K562 (cell line): ENCODE data around the gene RPL22. TPM values are rescaled to one million over a fixed set of nuclear protein-coding genes. Genes with fewer than 3 reads are reported as not detected.
A peak's percentile ranks its signal among the peaks of the same experiment; 100 is the strongest.

Experiments
- ATAC-seq: fragments of 200-7000 bp; cut with Tn5 transposase; 3 replicates; pipeline ENCODE4 v1.9.1; 2020; ENCODE audit warnings: moderate library complexity
- BruUV-seq: library from RNA; stranded (reverse); fragments of 400-500 nt; replicated peaks from 2 replicates; lab custom pipeline; 2021; lab: Mats Ljungman, UMichigan
- CTCF ChIA-PET: fragments of 300-600 bp; formaldehyde crosslinking; extraction: SDS; loops from one replicate; lab custom pipeline; 2021; ENCODE audit warnings: low intra/inter-chr PET ratio; lab: Yijun Ruan, JAX
- POLR2A ChIA-PET: fragments of 300-600, 350-650 bp; sonication (Branson Sonifier 250); formaldehyde crosslinking; extraction: SDS; loops from one replicate; lab custom pipeline; 2021; ENCODE audit warnings: antibody characterized with exemption, inconsistent platforms; lab: Yijun Ruan, JAX
- DNase-seq, 4 experiments: peaks; one replicate each; pipeline versions ENCODE4 v3.0.0 to v3.0.0-alpha.2; 2011 to 2018; ENCODE audit warnings: low spot score in 3 of 4, mixed read lengths in 3 of 4; ENCODE audit errors: extremely low read depth in 1 of 4
- FAIRE-seq: peaks from 2 replicates; lab custom pipeline; 2011; peaks lifted over from hg19 to GRCh38; lab: Jason Lieb, UNC
- H2AFZ ChIP-seq: 2 replicates; pipeline ENCODE4 v1.6.0; 2011; ENCODE audit warnings: low read depth, low read length, control low read depth, inconsistent platforms
- H3K27ac ChIP-seq: fragments of 200-600 bp; 3 replicates; pipeline ENCODE4 v1.8.0; 2011; ENCODE audit warnings: low read depth, mild to moderate bottlenecking, control low read depth, inconsistent platforms, low read length, moderate library complexity, mixed read lengths; ENCODE audit errors: extremely low read depth
- H3K27me3 ChIP-seq, 2 experiments: fragments of 300-600 bp in 1 of 2; 2 replicates in 1 of 2; 3 replicates in 1 of 2; pipeline versions ENCODE4 v1.6.0 to v1.8.0; 2011; ENCODE audit warnings: inconsistent platforms in 2 of 2, low read length in 2 of 2, mild to moderate bottlenecking in 1 of 2, mixed read lengths in 1 of 2, moderate library complexity in 1 of 2; ENCODE audit not compliant: control insufficient read depth in 2 of 2, insufficient read depth in 2 of 2
- H3K36me3 ChIP-seq: fragments of 300-600 bp; 3 replicates; pipeline ENCODE4 v1.8.0; 2011; ENCODE audit warnings: mild to moderate bottlenecking, low read length, inconsistent platforms; ENCODE audit not compliant: control insufficient read depth, insufficient read depth
- H3K4me1 ChIP-seq, 2 experiments: fragments of 200-600 bp in 1 of 2; replicated peaks in 1 of 2; 2 replicates in 1 of 2; 3 replicates in 1 of 2; pipeline versions ENCODE4 v1.5.1 to v1.8.0; 2011; ENCODE audit warnings: inconsistent platforms in 2 of 2, low read length in 2 of 2, mild to moderate bottlenecking in 1 of 2, mixed read lengths in 1 of 2, moderate library complexity in 1 of 2; ENCODE audit not compliant: control insufficient read depth in 2 of 2, insufficient read depth in 2 of 2
- H3K4me2 ChIP-seq: 2 replicates; pipeline ENCODE4 v1.6.1; 2011; ENCODE audit warnings: low read length, control low read depth, inconsistent platforms, mixed read lengths; ENCODE audit not compliant: insufficient read depth
- H3K4me3 ChIP-seq: fragments of 200-600 bp; sonication (generic), shearing (Covaris generic); 2 replicates; pipeline ENCODE4 v1.5.1; 2016; ENCODE audit warnings: control low read depth, inconsistent platforms
- H3K79me2 ChIP-seq: fragments of 200-600 bp; 3 replicates; pipeline ENCODE4 v1.8.0; 2011; ENCODE audit warnings: low read length, inconsistent platforms; ENCODE audit not compliant: control insufficient read depth, insufficient read depth
- H3K9ac ChIP-seq, 2 experiments: 2 replicates each; pipeline versions ENCODE4 v1.6.0 to v1.6.1; 2011; ENCODE audit warnings: low read depth in 2 of 2, low read length in 2 of 2, control low read depth in 1 of 2, inconsistent platforms in 1 of 2, mild to moderate bottlenecking in 1 of 2, mixed read lengths in 1 of 2; ENCODE audit not compliant: insufficient read depth in 1 of 2
- H3K9me1 ChIP-seq: one replicate; pipeline ENCODE4 v1.6.0; 2011; ENCODE audit warnings: inconsistent platforms, mild to moderate bottlenecking, low read length, moderate library complexity; ENCODE audit not compliant: control insufficient read depth, insufficient read depth
- H3K9me3 ChIP-seq: replicated peaks from 2 replicates; pipeline ENCODE4 v1.5.1; 2011; ENCODE audit warnings: low read depth, low read length, inconsistent platforms; ENCODE audit not compliant: control insufficient read depth, insufficient read depth
- H4K20me1 ChIP-seq: replicated peaks from 2 replicates; pipeline ENCODE4 v1.6.1; 2011; ENCODE audit warnings: low read length, inconsistent platforms, mixed read lengths; ENCODE audit not compliant: control insufficient read depth, insufficient read depth
- HNRNPK ChIP-seq: fragments of 200-400 bp; formaldehyde crosslinking; IDR thresholded peaks from one replicate; pipeline ENCODE4 v1.6.1; 2018; ENCODE audit warnings: mild to moderate bottlenecking, low read depth, low read length; ENCODE audit not compliant: poor library complexity, severe bottlenecking
- HNRNPL ChIP-seq: fragments of 200-400 bp; formaldehyde crosslinking; IDR thresholded peaks from 2 replicates; pipeline ENCODE4 v1.6.1; 2017; ENCODE audit warnings: low read depth, mild to moderate bottlenecking, low read length
- POLR2A ChIP-seq: fragments of 450-650 bp; conservative IDR thresholded peaks from 2 replicates; pipeline ENCODE4 v1.6.1; 2016
- WGBS: fragments of 100-300 bp; shearing (Covaris generic); methylation state at CpG from one replicate; pipeline ENCODE4 v1.1.6; 2016; ENCODE audit warnings: low coverage, mixed read lengths; ENCODE audit not compliant: insufficient coverage; ENCODE audit errors: missing lambda C conversion rate; 5-methylcytosine and 5-hydroxymethylcytosine counted together
- in situ Hi-C: fragments of 300-500 bp; cut with MboI; formaldehyde crosslinking; loops from 4 replicates; pipeline ENCODE4 v1.15.0; 2018; ENCODE audit warnings: inconsistent platforms, mixed read lengths
- intact Hi-C: fragments of 100-400 bp; cut with micrococcal nuclease; formaldehyde crosslinking; loops from 2 replicates; pipeline ENCODE4 v1.14.2; 2022
- polyA plus RNA-seq, 8 experiments: library from polyadenylated mRNA; depleted of rRNA in 4 of 8; stranded (reverse) in 5 of 8; unstranded in 3 of 8; fragments of >200 nt; fragmentation: Nextera tagmentation in 2 of 8; fragmentation: Illumina TruSeq in 1 of 8; extraction: Ambion mirVana in 2 of 8; extraction: Trizol in 1 of 8; gene quantifications; 2 replicates each; pipeline versions ENCODE4 v1.2.1 to v1.2.3, GENCODE V29; 2011 to 2014; ENCODE audit warnings: inconsistent platforms in 1 of 8, missing spikeins in 1 of 8
- total RNA-seq, 7 experiments: library from RNA; depleted of rRNA in 6 of 7; stranded (reverse); fragments of >200 nt in 6 of 7; fragmentation: Illumina TruSeq in 2 of 7; extraction: Trizol in 2 of 7; gene quantifications; 2 replicates each; pipeline versions ENCODE4 v1.2.1 to v1.2.3, GENCODE V29; 2011 to 2021; ENCODE audit warnings: low replicate concordance in 1 of 7
- TF ChIP-seq, protein P1 (sequence below), 2 experiments: IDR thresholded peaks; 2 replicates each; pipeline ENCODE4 v1.6.1; 2011; ENCODE audit warnings: borderline replicate concordance in 1 of 2, control low read depth in 1 of 2, low read depth in 1 of 2, low read length in 1 of 2, mild to moderate bottlenecking in 1 of 2, mixed read lengths in 1 of 2, moderate library complexity in 1 of 2; ENCODE audit not compliant: insufficient read depth in 1 of 2, insufficient read length in 1 of 2, poor library complexity in 1 of 2, severe bottlenecking in 1 of 2; ENCODE audit errors: extremely low read depth in 1 of 2

Gene RPL22
- total and polyA plus RNA-seq, 9 of the 15 experiments (the other 6 are each of a cell fraction or from before 2014, with no cell fraction given): 467 to 1,165 (median 607) TPM

DNA sequence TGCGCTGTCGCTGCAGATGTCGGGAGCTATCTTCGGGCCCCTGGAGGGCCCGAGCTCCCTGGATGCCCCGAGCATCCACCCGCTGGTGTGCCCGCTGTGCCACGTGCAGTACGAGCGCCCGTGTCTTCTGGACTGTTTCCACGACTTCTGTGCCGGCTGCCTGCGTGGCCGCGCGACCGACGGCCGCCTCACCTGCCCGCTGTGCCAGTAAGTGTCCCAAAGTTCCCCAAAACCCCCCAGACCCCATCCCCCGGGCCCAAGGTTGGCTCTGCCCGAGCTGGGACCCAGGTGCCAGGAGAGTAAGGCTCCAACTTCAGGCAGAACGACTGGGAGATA is 7.1 kb upstream of the RPL22 start:
- H3K9me1 ChIP-seq: peaks cover 4% of the 10 kb centered on the region
- in situ Hi-C loops: no loop called here
- H4K20me1 ChIP-seq: no peaks in the 10 kb centered on the region
- peaks cover 30% of the 10 kb centered on the region; the same call in 2 of the 3 replicates for H3K36me3 ChIP-seq
- TF ChIP-seq POLR2A: no peak
- TF ChIP-seq HNRNPK: peak; percentile 27
- TF ChIP-seq HNRNPL: 0 out of 2 replicates have a peak, but pooled peaks have one; percentile 0
- TF ChIP-seq, protein P1, sequence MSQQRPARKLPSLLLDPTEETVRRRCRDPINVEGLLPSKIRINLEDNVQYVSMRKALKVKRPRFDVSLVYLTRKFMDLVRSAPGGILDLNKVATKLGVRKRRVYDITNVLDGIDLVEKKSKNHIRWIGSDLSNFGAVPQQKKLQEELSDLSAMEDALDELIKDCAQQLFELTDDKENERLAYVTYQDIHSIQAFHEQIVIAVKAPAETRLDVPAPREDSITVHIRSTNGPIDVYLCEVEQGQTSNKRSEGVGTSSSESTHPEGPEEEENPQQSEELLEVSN (IDR thresholded peaks at IDR 0.05; ENCODE audit: borderline replicate concordance in 1 of 2, extremely low read depth in 1 of 2, insufficient read depth in 1 of 2, insufficient read length in 1 of 2, low read depth in 1 of 2, low read length in 1 of 2, poor library complexity in 1 of 2, severe bottlenecking in 1 of 2): peak in 1 of 2 experiments; percentile 9
- WGBS: 57% methylated on average over 22 of the region's 25 CpGs
- ATAC-seq (no peak), FAIRE-seq (no peak), DNase-seq (no peak)
- H2AFZ ChIP-seq: peak overlapping the region; percentile 94
- ChIA-PET CTCF (no interaction called here), POLR2A (interaction anchor here (0.6 to 1.7 kb wide), 8 partner anchors 14 to 169 kb away, joined by 3 to 10 read pairs (median 3); partner anchors contain the start of gene ICMT)
- peak overlapping the region; percentile 80 to 95 for H3K9ac ChIP-seq
- peaks cover 14 to 79% of the 10 kb centered on the region in 2 experiments; a peak in 4 of 5 replicates for H3K4me1 ChIP-seq
- no peaks in the 10 kb centered on the region for H3K27me3 ChIP-seq
- no TSS peak for BruUV-seq
- peaks cover 56% of the 10 kb centered on the region for H3K79me2 ChIP-seq
- intact Hi-C loops: no loop called here
- peak overlapping the region; percentile 86; the same call in 2 of the 3 replicates for H3K27ac ChIP-seq
- H3K9me3 ChIP-seq: no peaks in the 10 kb centered on the region
- H3K4me3 ChIP-seq: peak overlapping the region; percentile 62
- H3K4me2 ChIP-seq: peak overlapping the region; percentile 85
